Left ventricle myocardium inferior (tissue), 1 donor: ENCODE data around the gene CLEC4M. TPM values are rescaled to one million over a fixed set of nuclear protein-coding genes. Genes with fewer than 3 reads are reported as not detected.

ENCODE experiments used
- DNase-seq: peaks from one replicate; pipeline ENCODE4 v3.0.0-alpha.2; 2020
- H3K27ac ChIP-seq: fragments of 200-600 bp; replicated peaks from 2 replicates; pipeline ENCODE4 v1.8.0; 2021
- H3K27me3 ChIP-seq: fragments of 200-600 bp; 2 replicates; pipeline ENCODE4 v1.8.0; 2021; ENCODE audit warnings: low read depth
- H3K36me3 ChIP-seq: fragments of 200-600 bp; 2 replicates; pipeline ENCODE4 v1.8.0; 2021
- H3K4me1 ChIP-seq: fragments of 200-600 bp; 2 replicates; pipeline ENCODE4 v1.8.0; 2021
- H3K4me3 ChIP-seq: fragments of 200-600 bp; 2 replicates; pipeline ENCODE4 v1.8.0; 2021; ENCODE audit warnings: mild to moderate bottlenecking, moderate library complexity
- H3K9me3 ChIP-seq: fragments of 200-600 bp; replicated peaks from 2 replicates; pipeline ENCODE4 v1.8.0; 2021
- intact Hi-C: fragments of 100-400 bp; cut with micrococcal nuclease; formaldehyde crosslinking; loops from one replicate; pipeline ENCODE4 v1.11.0; 2022
- total RNA-seq: library from RNA; stranded (reverse); fragmentation: NEBNext Ultra II Directional; extraction: Animal tissue kit (Norgen Biotek cat#: 25700); gene quantifications from one replicate; pipeline ENCODE4 v1.2.1, GENCODE V29; 2021
- TF ChIP-seq, protein P1 (sequence below): fragments of 200-600 bp; IDR thresholded peaks from 2 replicates; pipeline ENCODE4 v1.8.0; 2021; ENCODE audit warnings: antibody characterized with exemption, mild to moderate bottlenecking, borderline replicate concordance
- donor health status: DM: no; HTN: yes; CAD: no; lungs with severe emphysema.

The CLEC4M gene
- total RNA-seq, 1 donor from 2014 or later: not detected

DNA sequence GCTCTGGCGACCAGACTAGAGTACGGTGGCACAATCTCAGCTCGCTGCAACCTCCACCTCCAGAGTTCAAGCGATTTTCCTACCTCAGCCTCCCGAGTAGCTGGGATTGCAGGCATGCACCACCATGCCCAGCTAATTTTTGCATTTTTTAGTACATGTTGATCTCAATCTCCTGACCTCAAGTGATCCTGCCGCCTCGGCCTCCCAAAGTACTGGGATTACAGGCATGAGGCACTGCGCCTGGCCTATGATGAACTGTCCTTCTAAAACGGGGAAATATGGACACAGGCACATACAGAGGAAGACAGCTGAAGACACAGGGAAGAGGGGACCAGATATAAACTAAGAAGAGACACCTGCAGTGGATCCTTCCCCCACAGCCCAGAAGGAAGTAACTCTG is 12.7 kb downstream of the CLEC4M start:
- Histone ChIP-seq H3K9me3 (no peaks in the 10 kb centered on the region), H3K4me1 (no peaks in the 10 kb centered on the region), H3K27ac (no peak overlapping the region), H3K36me3 (no peaks in the 10 kb centered on the region), H3K4me3 (no peak overlapping the region), H3K27me3 (peaks cover 87% of the 10 kb centered on the region)
- TF ChIP-seq, protein P1, sequence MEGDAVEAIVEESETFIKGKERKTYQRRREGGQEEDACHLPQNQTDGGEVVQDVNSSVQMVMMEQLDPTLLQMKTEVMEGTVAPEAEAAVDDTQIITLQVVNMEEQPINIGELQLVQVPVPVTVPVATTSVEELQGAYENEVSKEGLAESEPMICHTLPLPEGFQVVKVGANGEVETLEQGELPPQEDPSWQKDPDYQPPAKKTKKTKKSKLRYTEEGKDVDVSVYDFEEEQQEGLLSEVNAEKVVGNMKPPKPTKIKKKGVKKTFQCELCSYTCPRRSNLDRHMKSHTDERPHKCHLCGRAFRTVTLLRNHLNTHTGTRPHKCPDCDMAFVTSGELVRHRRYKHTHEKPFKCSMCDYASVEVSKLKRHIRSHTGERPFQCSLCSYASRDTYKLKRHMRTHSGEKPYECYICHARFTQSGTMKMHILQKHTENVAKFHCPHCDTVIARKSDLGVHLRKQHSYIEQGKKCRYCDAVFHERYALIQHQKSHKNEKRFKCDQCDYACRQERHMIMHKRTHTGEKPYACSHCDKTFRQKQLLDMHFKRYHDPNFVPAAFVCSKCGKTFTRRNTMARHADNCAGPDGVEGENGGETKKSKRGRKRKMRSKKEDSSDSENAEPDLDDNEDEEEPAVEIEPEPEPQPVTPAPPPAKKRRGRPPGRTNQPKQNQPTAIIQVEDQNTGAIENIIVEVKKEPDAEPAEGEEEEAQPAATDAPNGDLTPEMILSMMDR: no peak
- intact Hi-C loops: no loop called here
- no peak for DNase-seq

GRCh38 chr19:7778081-7778480 is 15.0 kb downstream of the CLEC4M start:
- Histone ChIP-seq H3K4me3 (no peak overlapping the region), H3K27me3 (peaks cover 95% of the 10 kb centered on the region), H3K9me3 (no peaks in the 10 kb centered on the region), H3K27ac (no peak overlapping the region), H3K4me1 (no peaks in the 10 kb centered on the region), H3K36me3 (no peaks in the 10 kb centered on the region)
- intact Hi-C loops: no loop called here
- DNase-seq: no peak
- TF ChIP-seq, protein P1: no peak

GRCh38 chr19:7779631-7780486 is 16.8 kb downstream of the CLEC4M start:
- H3K27me3 ChIP-seq: peaks cover 98% of the 10 kb centered on the region
- H3K27ac ChIP-seq: no peak overlapping the region
- peaks cover 3% of the 10 kb centered on the region for H3K9me3 ChIP-seq
- intact Hi-C loops: no loop called here
- TF ChIP-seq, protein P1: no peak
- H3K36me3 ChIP-seq: no peaks in the 10 kb centered on the region
- DNase-seq: no peak
- H3K4me1 ChIP-seq: no peaks in the 10 kb centered on the region
- H3K4me3 ChIP-seq: no peak overlapping the region

DNA sequence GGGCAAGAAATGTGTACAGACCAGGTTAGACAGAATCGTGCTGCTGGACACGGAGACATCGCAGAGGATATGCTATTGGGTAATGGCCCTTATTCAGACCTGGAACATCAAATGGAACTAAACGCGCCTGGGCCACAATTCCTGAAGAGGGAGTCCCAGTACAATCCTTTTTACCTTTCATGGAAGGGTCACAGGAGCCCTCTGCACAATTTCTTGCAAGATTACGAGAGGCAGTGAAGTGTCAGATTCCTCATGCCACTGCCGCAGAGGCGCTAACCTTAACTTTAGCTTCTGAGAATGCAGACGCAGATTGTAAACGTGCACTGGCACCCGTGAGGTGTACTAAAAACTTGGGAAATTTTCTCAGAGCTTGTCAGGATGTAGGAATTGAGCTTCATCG is 18.1 kb downstream of the CLEC4M start:
- Histone ChIP-seq H3K36me3 (no peaks in the 10 kb centered on the region), H3K27ac (no peak overlapping the region), H3K9me3 (peaks cover 9% of the 10 kb centered on the region), H3K4me3 (no peak overlapping the region), H3K4me1 (no peaks in the 10 kb centered on the region), H3K27me3 (peaks cover 98% of the 10 kb centered on the region)
- intact Hi-C loops: no loop called here
- DNase-seq: no peak
- TF ChIP-seq, protein P1: no peak

DNA sequence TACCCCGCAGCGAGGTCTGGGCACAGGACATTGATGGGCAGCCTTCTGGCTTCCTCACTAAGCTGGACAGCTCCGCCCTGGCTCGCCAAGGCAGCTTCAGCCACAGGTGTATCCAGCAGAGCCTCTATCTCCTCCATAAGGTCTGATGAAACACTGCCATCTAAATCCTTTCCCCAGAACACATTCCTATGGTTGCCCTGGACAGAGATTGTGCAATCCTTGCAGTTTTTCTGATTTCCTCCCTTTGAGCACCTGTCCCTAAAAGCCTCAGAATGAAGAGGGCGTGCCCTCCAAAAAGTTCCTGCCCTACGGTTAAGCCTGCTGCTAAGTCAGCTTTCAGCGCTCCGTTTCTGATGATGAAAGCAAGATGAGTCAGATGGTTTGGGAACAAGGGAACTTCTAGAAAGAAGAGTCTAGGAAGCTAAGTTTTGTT is 21.0 kb downstream of the CLEC4M start:
- Histone ChIP-seq H3K36me3 (no peaks in the 10 kb centered on the region), H3K27me3 (peaks cover 100% of the 10 kb centered on the region), H3K9me3 (peaks cover 9% of the 10 kb centered on the region), H3K4me1 (no peaks in the 10 kb centered on the region), H3K4me3 (no peak overlapping the region), H3K27ac (no peak overlapping the region)
- no peak for DNase-seq
- intact Hi-C loops: no loop called here
- TF ChIP-seq, protein P1: no peak
